Activated CD4-positive, alpha-beta T cell treated with anti-CD3 and anti-CD28 coated beads, Interleukin-10, Interleukin-2, amounts not matched to agents 100 ng/mL and 50 ng/mL, durations not matched to agents 16 hours and 8 hours (primary cell): ENCODE measurements around the gene DNER.
"Not testable (repeated sequence)": the region's sequence is repeated elsewhere in the genome, so short reads cannot be mapped to it uniquely, and the experiment has no call there.

Source experiments
- DNase-seq: peaks from one replicate; pipeline ENCODE4 v3.0.0-alpha.2; 2020

DNER gene

DNA sequence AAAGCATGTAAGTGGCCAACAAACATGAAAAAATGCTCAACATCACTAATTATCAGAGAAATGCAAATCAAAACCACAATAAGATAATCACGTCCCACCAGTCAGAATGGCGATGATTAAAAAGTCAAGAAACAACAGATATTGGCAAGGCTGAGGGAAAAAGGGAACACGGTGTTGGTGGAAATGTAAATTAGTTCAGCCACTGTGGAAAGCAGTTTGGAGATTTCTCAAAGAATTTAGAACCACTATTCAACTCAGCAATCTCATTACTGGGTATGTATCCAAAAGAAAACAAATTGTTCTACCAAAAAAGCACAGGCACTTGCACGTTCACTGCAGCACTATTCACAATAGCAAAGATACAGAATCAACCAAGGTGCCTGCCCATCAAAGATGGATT is 341.0 kb downstream of the DNER start:
- not testable (repeated sequence) for DNase-seq

DNA sequence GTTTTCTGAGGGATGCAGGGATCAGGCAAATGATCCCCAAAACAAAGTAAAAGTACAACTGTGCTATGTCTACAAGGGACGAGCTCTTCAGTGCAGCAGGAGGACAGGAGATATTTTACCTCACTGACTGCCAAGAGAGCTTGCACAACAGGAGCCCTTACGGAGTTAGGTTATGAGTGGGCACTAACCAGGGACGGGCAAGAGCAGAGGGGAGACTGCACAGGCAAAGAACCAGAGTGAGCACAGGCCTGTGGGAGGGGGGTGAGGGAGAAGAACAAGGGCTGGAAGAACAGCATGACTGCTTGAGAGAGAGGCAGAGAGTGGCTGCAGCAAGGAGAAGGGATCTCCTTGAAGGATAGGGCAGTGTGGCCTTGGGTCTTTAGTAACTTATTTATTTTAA is 342.1 kb downstream of the DNER start:
- no peak for DNase-seq

DNA sequence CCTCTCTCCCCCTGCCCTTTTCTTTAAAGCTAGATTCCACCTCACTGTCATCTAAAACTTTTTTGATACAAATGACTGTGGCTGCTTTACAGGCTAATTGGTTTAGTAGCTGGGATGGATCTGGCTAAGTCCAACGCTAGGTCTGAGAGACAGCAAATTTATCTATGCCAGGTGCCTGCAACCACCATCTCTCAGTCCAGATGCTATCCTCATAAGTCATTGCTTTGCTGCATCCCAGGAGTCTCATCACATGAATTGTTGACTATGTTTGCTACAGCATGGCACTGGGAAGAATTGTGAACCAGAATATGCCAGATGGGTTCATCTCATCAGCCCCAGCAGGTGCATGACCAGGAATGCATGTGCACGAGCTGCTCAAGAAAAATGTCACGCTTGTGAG is 343.3 kb downstream of the DNER start:
- DNase-seq: no peak

DNA sequence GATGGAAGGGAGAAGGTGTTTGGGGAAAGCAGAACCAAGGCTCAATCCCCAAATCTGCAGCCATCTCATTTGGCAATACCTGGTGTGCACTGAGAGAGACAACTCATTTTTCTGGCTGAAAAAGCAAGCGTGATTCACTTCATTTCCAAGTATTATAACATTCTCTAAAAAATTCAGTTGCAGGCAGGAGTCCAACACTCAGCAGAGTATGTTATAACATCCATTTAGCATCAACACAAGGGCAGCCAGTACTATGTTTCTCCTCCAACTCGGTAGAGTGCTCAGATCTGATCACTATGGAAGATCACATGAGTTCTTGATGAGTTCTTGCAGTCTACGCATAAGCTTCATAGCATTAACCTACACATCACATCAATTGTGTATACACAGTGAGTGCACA is 343.8 kb downstream of the DNER start:
- no peak for DNase-seq

DNA sequence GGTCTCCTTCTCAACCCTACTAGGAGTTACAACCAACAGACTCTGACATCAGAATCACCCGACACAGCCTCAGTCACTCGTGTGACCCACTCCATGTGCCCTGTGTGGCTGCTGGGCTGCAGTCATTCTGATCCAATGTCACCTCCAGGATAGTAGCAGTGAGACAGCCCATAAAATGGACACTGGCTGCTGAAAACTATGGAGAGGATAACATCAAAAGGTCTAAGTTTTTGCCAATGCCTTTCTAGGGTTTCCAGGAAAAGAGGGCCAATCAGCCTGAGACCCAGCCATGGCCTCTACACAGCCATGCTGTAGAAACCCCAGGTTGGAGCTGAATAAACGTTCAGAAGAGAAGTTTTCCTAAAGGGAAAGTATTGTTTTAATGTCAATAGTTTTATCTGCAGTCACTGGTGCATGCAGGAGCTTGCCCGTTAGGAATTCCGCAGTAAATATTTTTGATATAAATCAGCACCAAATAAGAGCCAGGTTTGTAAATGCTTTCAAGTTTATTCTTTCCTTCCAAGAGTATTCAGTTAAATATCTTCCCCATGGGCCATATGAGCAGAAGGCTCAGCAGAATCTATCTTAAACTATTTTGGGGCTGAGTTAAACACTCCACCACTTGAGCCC is 351.1 kb downstream of the DNER start:
- no peak for DNase-seq

DNA sequence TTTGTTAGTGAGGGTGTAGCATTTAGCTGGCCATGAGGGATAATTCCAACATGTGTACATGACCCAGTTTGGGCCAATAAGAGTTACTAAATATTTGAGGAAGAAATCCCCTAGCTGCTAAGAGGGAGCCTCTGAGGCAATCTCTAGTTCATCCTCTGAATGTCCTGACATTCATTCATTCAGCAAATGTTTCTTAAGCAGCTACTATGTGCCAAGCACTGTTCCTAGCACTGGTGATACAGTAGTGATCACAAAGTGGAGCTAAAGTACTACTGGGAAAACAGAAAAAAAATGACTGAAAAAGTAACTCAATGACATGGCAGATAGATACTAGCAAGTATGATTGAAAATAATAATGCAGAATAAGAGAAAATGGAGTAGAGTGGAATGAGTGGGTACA is 363.5 kb downstream of the DNER start:
- DNase-seq: no peak

DNA sequence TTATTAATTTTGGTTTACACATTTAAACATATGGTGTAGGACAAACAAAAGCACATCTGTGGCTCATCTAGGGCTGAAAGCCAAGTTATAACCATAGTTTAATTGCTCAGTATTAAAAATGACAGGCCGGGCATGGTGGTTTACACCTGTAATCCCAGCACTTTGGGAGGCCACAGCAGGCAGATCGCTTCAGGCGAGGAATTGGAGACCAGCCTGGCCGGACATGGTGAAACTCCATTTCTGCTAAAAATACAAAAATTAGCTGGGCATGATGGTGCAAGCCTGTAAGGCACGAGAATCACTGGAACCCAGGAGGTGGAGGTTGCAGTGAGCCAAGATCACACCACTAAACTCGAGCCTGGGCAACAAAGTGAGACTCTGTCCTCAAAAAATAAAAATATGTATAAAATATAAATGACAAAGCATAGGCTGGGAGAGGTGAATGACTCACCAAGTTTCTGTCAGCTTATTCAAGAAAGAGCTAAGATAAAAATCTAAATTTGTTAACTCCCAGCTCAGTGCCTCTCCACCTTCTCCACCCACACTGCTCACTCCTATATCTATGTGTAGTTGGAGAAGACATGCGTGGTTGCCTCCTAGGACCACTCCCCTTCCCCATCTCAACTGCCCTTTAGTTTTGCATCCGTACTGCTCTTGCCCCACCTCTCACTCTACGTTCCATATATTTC is 364.1 kb downstream of the DNER start:
- no peak for DNase-seq

DNA sequence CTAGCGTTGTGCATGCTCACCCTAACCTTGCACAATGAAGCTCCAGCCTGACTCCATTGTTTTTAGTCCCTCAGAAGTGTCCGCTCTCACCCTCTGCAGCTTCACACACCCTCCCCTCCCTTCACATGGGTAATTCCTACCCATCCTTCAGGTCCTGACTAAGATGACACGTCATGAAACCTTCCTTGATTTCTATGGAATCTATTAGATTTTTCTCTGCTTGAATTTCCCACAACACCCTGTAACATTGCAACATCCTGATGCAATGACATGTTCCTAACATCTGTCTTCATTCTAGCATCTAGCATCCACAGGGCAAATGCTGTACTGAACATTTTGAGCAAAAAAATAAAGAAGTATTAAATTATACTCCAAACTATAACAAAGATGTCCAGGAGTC is 366.2 kb downstream of the DNER start:
- DNase-seq: no peak

DNA sequence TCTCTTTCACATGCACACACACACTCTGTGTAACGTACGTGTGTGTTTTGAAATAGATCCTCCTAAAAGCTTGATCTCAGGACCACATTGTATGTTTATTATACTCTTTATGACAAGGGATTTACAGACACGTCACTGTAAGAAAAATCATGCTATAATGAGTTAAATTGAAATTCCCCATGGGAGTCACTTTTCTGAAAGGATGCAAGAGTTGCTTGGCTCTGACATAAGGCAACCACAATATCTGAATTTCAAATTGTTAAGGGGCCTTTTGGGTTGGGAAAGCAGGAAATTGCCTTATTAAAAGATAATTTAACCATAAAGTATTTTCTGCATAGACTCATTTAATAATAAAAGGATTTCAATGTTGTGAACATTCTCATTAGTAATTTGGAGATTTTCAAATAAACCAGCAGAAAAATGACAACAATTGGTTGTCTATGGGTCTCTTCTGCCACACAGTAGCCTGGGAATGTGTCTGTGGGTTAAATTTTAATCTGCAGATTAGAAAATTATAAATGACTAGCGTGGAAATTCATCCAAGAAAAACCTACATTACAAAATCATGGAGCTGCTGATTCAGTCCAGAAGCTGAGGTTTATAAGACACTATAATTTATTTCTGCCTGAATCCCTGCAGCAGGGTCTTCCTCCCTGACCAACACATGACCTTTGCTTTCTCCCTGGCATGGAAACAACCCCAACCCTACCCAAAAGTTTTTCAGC is 367.4 kb downstream of the DNER start:
- no peak for DNase-seq

DNA sequence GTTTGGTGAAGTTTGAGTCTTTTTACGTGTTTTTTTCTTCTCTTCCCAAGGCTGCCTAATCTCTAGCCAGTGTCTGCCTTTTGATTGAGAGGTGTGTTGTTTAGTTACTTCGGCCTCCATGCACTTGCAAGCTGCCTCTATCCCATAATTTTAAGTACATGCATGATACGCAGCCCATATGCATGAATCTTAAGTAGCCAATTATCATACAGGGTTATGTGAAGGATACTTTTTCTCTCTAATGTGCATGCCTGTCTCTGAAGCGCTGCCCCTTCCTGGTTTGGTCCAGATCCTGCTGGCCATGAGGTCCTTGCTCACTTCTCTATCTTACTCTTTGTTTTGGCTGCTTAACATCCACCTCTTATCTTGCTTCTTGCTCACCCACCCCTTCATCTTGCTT is 369.4 kb downstream of the DNER start:
- no peak for DNase-seq

DNA sequence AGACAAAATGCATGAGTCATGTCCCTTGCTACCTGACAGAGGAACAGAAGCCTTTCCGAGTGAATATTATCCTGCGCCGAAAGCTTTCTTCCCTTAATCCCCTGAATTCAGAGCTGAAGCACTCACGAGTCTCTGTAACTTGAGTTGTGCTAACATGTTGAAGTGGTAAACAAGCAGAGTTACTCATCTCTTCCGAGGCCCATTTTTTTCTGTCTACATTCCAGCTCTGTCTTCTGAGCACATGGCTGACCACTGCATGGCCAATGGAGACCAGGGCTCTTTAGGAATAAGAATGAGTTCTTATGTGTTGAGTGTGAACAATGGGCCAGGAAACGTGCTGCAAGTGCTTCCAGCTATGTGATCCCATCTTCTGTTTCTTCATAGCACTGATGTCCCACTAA is 370.2 kb downstream of the DNER start:
- no peak for DNase-seq

DNA sequence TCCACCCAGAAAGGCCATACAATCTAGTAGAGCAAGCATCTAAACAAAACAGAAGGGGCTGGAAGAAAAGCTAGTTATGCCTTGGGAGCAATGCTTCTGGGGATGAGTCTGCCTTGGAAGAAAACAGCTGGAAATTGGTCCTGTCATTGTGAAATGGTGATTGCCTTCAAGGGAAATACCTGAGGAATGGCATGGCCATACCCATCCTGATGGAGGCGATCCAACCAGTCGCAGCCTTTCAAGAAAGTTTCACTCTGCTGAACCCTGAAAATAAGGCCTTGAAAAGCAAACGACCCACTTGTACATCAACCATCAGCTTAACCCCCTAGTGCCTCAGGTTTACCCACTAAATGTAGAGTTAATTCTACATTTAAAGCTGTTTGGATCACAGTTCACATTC is 370.7 kb downstream of the DNER start:
- no peak for DNase-seq

DNA sequence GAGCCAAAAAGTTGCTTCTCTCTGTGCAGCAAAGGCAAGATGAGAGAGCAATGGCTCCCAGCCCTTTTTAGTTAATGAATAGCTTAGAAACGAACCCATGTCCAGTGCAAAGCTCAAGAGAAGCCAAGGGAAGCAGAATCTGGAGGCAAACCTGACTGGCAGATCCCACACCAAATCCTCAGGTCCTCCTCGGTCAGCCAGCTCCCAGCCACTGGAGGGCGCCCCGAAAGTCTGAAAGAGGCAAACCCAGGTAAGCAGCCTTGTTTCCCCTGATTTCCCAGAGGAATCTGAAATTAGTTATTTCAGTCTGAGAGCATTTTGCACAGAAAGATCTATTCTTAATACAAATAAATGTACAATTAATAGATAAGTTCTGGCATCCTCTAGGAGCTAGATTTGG is 372.0 kb downstream of the DNER start:
- DNase-seq: no peak

DNA sequence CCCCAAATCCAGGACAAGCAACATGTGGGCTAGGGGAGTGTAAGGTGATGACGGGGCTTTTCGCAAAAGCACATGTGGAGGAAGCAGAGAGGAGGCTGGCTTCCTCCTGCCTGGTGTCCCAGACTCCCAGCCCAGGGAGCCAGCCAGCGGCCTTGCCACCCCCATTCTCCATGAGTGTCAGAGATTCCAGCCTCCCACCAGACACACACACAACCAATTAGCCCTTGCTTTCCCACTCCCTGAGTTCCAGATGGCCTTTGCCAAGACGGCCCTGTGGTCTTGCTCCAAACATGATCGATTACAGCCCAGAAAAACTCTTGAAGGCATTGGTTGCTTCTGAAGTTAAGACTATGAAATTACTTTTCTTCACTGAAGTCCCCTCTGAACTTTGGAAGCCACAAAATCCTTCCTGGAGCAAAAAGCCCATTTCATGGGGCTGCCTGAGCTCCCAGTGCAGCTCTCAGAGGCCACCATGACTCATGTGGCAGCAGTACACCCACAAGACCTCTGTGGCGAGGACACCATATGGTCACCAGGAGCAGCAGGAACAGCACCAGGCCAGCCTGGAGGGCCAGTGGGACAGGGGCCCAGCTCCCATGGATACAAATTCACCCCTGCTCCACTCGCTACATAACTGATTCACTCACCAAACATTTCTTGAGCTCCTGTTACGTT is 374.1 kb downstream of the DNER start:
- DNase-seq: no peak

DNA sequence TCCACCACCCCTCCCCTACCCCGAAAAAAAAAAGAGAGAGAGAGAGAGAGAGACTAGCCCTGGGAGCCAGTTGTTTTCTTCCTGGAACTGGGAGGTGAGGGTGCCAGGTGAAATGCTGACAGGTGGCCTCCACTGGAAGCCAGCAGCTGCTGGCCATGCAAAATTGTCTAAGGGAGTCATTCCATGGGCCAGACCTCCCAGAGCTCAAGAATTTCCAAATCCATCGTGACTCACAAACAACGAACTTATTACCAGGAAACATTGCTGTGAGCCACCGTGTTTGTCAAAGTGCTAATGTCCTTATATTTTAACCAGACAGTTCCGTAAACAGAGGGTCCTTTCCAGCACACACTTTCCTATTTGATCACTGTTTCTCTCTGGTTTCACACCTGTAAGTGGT is 374.7 kb downstream of the DNER start:
- DNase-seq: no peak

DNA sequence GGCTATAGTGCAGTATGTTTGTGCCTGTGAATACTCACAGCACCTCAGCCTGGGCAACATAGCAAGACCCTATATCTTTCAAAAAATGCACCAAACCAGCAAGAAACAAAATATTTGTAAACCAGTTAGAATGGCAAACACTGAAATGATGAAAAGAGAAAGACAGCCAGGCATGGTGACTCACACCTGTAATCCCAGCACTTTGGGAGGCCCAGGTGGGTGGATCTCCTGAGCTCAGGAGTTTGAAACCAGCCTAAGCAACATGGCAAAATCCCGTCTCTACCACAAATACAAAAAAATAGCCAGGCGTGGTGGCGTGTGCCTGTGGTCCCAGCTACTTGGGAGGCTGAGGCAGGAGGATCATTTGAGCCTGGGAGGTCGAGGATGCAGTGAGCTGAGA is 375.2 kb downstream of the DNER start:
- DNase-seq: not testable (repeated sequence)

DNA sequence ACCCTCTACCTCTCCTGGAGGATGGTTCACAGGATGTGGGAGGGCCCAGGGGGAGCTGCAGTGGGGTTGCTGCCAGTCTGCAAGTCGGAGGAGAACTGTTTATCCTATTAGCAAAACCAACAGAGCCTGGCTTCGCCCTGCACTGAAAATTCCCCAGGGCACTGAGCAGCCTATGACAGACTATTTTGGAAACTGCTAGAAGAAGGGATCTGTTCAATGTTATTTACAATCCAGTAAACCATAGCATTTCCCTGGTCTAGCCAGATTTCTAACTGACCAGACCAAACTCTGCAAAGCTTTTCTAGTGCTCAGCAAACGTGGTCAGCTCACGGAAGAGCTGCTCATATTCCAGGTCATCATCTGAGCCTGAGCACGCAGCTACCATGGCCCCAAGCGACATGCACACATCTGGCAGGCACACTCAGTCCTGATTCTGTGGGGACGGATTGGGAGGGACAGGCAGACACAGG is 378.4 kb downstream of the DNER start:
- DNase-seq: no peak

DNA sequence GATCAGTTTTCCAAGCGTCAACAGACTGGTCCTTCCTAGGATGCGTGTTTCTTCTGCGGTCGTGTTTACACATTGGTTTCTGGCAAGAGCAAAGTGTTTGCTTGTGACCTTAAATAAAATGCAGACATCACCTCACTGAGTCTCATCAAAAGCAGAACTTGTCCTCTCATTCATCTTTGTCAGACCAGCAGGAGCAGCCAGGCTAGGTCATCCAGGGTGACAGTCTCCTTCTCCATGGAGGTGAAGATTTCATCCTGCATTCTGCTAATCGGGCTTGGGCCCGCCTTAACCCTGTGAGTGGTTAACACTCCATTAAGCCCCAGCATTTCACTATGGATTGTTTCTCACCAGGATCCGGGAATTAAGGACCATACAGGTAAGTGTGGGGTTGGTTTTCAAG is 379.0 kb downstream of the DNER start:
- no peak for DNase-seq

DNA sequence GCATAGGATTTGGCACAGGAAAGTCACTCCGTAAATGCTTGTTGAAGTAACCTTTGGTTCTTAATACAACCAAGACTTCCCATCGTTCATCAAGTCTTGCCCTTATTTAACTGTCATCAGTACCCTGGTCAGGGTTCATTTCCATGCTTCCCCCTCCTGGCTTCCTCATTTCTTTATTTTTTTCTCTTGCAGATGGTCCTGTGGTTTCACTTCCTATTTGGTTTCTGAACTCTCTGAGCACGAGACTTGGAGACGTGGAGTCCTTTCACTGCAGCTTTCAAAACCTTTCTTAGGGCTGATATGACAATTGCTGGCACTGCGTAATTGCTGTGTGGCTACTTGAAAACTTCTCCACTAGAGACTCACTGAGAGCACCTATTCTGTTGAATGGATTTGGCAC is 383.4 kb downstream of the DNER start:
- DNase-seq: no peak

DNA sequence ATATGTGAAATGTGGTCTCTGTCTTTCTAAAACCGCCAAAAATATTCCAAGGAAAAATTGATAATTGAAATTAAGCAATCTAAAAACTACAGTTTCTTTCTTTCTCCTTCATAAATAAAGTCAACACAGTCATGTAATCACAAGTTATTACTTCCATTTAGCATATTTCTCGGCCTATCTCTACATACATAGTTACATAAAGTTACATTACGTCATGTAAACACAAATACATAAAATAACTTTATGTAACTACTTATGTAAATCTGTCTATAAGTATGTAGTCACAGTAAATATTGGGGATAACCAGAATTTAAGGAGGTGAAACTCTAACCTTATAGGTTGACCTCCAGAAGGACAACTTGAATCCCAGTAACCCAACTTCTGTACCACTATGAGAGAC is 394.8 kb downstream of the DNER start:
- no peak for DNase-seq

DNA sequence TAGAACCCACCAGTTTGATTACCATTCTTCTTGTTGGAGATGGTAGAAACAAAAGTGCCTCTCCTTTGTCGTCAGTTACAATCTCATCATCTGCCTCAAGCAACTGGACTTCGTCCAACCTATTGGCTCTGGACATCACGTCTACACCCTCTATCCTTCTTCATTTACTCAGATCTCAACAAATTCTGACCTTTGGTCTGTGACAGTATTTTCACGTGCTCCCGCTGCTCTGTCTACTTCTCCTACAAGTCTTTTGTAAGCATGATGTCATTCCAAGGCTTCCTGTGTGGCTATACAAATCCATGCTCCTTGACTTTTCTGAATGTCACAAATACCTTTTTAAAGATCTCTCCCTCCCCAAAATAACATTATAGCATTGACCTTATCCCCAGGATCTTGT is 400.2 kb downstream of the DNER start:
- DNase-seq: no peak

DNA sequence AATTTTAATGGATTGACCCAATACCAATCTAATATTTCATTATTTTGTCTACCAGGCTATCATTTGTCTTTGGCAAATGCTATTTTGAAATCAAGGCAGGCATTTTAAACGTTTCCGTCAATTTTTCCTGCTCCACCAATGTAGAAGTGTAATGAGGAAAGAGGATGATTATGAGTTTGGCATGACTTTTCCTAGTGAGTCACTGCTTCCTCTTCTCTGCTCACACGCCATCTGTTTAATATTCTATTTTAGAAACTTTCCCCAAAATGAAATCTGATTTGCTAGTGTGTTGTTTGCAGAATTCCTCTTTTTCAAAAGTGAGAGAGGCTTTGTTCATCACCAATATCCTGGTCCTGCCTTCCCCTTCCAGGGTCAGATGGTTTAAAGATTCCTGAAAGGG is 400.8 kb downstream of the DNER start:
- DNase-seq: no peak
